Prostate gland (tissue), 2 donors: ENCODE measurements around the gene LNX1. TPM values are rescaled to one million over a fixed set of nuclear protein-coding genes. Genes with fewer than 3 reads are reported as not detected.

ENCODE experiments used
- DNase-seq: peaks from one replicate; pipeline ENCODE4 v3.0.0-alpha.2; 2019; ENCODE audit warnings: low spot score
- H3K27ac ChIP-seq, 2 donors: fragments of 200-600 bp; sonication (generic); 2 replicates each; pipeline ENCODE4 v1.5.1; 2017 to 2019
- H3K27me3 ChIP-seq: fragments of 200-600 bp; sonication (generic); replicated peaks from 2 replicates; pipeline ENCODE4 v1.5.1; 2019; ENCODE audit not compliant: insufficient read depth
- H3K36me3 ChIP-seq, 2 donors: fragments of 200-600 bp; sonication (generic); 1 replicate in 1 of 2; 2 replicates in 1 of 2; pipeline versions ENCODE4 v1.5.1 to v1.8.1; 2017 to 2019
- H3K4me1 ChIP-seq: fragments of 200-600 bp; sonication (generic); replicated peaks from 2 replicates; pipeline ENCODE4 v1.5.1; 2019
- H3K4me3 ChIP-seq, 2 donors: fragments of 200-600 bp; sonication (generic); 2 replicates each; pipeline ENCODE4 v1.5.1; 2017 to 2019
- H3K9me3 ChIP-seq: fragments of 200-600 bp; sonication (generic); 2 replicates; pipeline ENCODE4 v1.5.1; 2017
- CTCF ChIP-seq, 4 experiments: fragments of 200-600 bp in 2 of 4; fragments of 450-650 bp in 2 of 4; sonication (generic) in 2 of 4; IDR thresholded peaks; 1 replicate in 3 of 4; 2 replicates in 1 of 4; pipeline ENCODE4 v1.5.1; 2016 to 2019; ENCODE audit warnings: antibody characterized with exemption in 4 of 4, mild to moderate bottlenecking in 2 of 4, moderate library complexity in 2 of 4
- POLR2A ChIP-seq: fragments of 450-650 bp; IDR thresholded peaks from one replicate; pipeline ENCODE4 v1.6.1; 2016; ENCODE audit warnings: antibody characterized with exemption, mild to moderate bottlenecking
- POLR2AphosphoS5 ChIP-seq: sonication (generic); formaldehyde crosslinking; IDR thresholded peaks from one replicate; pipeline ENCODE4 v1.6.1; 2017; ENCODE audit warnings: antibody characterized with exemption
- WGBS: methylation state at CpG from one replicate; pipeline ENCODE4 v1.1.5; 2018; 5-methylcytosine and 5-hydroxymethylcytosine counted together
- intact Hi-C: fragments of 100-400 bp; cut with DNase I; formaldehyde crosslinking; loops from one replicate; pipeline ENCODE4 v1.14.2; 2022
- total RNA-seq, 2 donors: library from RNA; depleted of rRNA; stranded (reverse); fragments of >200 nt; gene quantifications; one replicate each; pipeline ENCODE4 v1.1.0, GENCODE V29; 2016

The LNX1 gene
- total RNA-seq, 2 donors from 2014 or later: 13.1 to 13.2 TPM

- TF ChIP-seq POLR2AphosphoS5: no peak
- no peak for DNase-seq
- Histone ChIP-seq H3K36me3 (no peaks in the 10 kb centered on the region), H3K27me3 (no peaks in the 10 kb centered on the region), H3K4me3 (no peak overlapping the region), H3K4me1 (no peaks in the 10 kb centered on the region), H3K9me3 (no peaks in the 10 kb centered on the region), H3K27ac (no peak overlapping the region)
- intact Hi-C loops: no loop called here
- WGBS: 98% methylated on average over 2 of the region's 2 CpGs
Measured at GRCh38 chr4:53616219-53616618, 24.9 kb upstream of the LNX1 start.

GRCh38 chr4:53614591-53614990 is 23.3 kb upstream of the LNX1 start:
- Histone ChIP-seq H3K4me1 (no peaks in the 10 kb centered on the region), H3K36me3 (no peaks in the 10 kb centered on the region), H3K4me3 (no peak overlapping the region), H3K27ac (no peak overlapping the region), H3K9me3 (no peaks in the 10 kb centered on the region), H3K27me3 (no peaks in the 10 kb centered on the region)
- TF ChIP-seq CTCF (IDR thresholded peaks at IDR 0.05) (no peak), POLR2AphosphoS5 (no peak), POLR2A (no peak)
- DNase-seq: no peak
- 93% methylated on average over 3 of the region's 3 CpGs for WGBS
- intact Hi-C loops: no loop called here

GRCh38 chr4:53613428-53613827 is 22.1 kb upstream of the LNX1 start:
- DNase-seq: no peak
- H3K9me3 ChIP-seq: no peaks in the 10 kb centered on the region
- no peaks in the 10 kb centered on the region for H3K4me1 ChIP-seq
- H3K4me3 ChIP-seq: no peak overlapping the region
- TF ChIP-seq CTCF (IDR thresholded peaks at IDR 0.05) (no peak), POLR2A (no peak), POLR2AphosphoS5 (no peak)
- 96% methylated on average over 3 of the region's 3 CpGs for WGBS
- no peaks in the 10 kb centered on the region for H3K27me3 ChIP-seq
- no peaks in the 10 kb centered on the region for H3K36me3 ChIP-seq
- no peak overlapping the region for H3K27ac ChIP-seq
- intact Hi-C loops: no loop called here

GRCh38 chr4:53608649-53609048 is 17.4 kb upstream of the LNX1 start:
- WGBS: 88% methylated on average over 4 of the region's 4 CpGs
- H3K9me3 ChIP-seq: no peaks in the 10 kb centered on the region
- intact Hi-C loops: no loop called here
- no peak overlapping the region for H3K27ac ChIP-seq
- TF ChIP-seq POLR2AphosphoS5: no peak
- TF ChIP-seq CTCF (IDR thresholded peaks at IDR 0.05): no peak
- no peak for TF ChIP-seq POLR2A
- no peaks in the 10 kb centered on the region for H3K36me3 ChIP-seq
- no peaks in the 10 kb centered on the region for H3K4me1 ChIP-seq
- no peak overlapping the region for H3K4me3 ChIP-seq
- DNase-seq: no peak
- H3K27me3 ChIP-seq: no peaks in the 10 kb centered on the region

GRCh38 chr4:53608242-53608641 is 17.0 kb upstream of the LNX1 start:
- Histone ChIP-seq H3K27ac (no peak overlapping the region), H3K4me1 (no peaks in the 10 kb centered on the region), H3K4me3 (no peak overlapping the region), H3K9me3 (no peaks in the 10 kb centered on the region), H3K36me3 (no peaks in the 10 kb centered on the region), H3K27me3 (no peaks in the 10 kb centered on the region)
- 93% methylated on average over 3 of the region's 3 CpGs for WGBS
- no peak for TF ChIP-seq CTCF (IDR thresholded peaks at IDR 0.05)
- no peak for TF ChIP-seq POLR2A
- TF ChIP-seq POLR2AphosphoS5: no peak
- DNase-seq: no peak
- intact Hi-C loops: no loop called here
